ENCODE data around the gene RRP12. TPM values are rescaled to one million over a fixed set of nuclear protein-coding genes. Genes with fewer than 3 reads are reported as not detected.
"Not testable (repeated sequence)": the region's sequence is repeated elsewhere in the genome, so short reads cannot be mapped to it uniquely, and the experiment has no call there.

The RRP12 gene
- total RNA-seq = 20.9 TPM

- peak; percentile 95 for DNase-seq (ENCODE audit: low spot score)
Observed at GRCh38 chr10:97400665-97401454, at the start of gene RRP12. TSS of gene RRP12 (minus strand) at chr10:97401340. CDS start at chr10:97401231, 109 bp downstream.

GRCh38 chr10:97450828-97451227, 49.7 kb upstream of the RRP12 start:
- DNase-seq (ENCODE audit: low spot score) = no peak

- DNase-seq (ENCODE audit: low spot score) = peak; percentile 94
Observed at GRCh38 chr10:97445722-97446639, 44.8 kb upstream of the RRP12 start, which contains the start of the genes EXOSC1 and ZDHHC16. TSS of gene EXOSC1 (minus strand) at chr10:97446006. CDS start at chr10:97445985, 21 bp downstream. TSS of gene ZDHHC16 (plus strand) at chr10:97446175. CDS start at chr10:97451676, 5,501 bp downstream.

GRCh38 chr10:97445357-97445721, 44.2 kb upstream of the RRP12 start:
- no peak for DNase-seq (ENCODE audit: low spot score)

- DNase-seq (ENCODE audit: low spot score) = no peak
Observed at GRCh38 chr10:97444212-97444611, 43.1 kb upstream of the RRP12 start.

- no peak for DNase-seq (ENCODE audit: low spot score)
Observed at GRCh38 chr10:97442277-97442676, 41.1 kb upstream of the RRP12 start.

GRCh38 chr10:97435211-97435610, 34.1 kb upstream of the RRP12 start:
- DNase-seq (ENCODE audit: low spot score) = no peak

GRCh38 chr10:97434557-97434956, 33.4 kb upstream of the RRP12 start:
- no peak for DNase-seq (ENCODE audit: low spot score)

- DNase-seq (ENCODE audit: low spot score) = no peak
Observed at GRCh38 chr10:97434055-97434454, 32.9 kb upstream of the RRP12 start.

GRCh38 chr10:97428572-97428981, 27.4 kb upstream of the RRP12 start:
- DNase-seq (ENCODE audit: low spot score) = no peak

- peak; percentile 67 for DNase-seq (ENCODE audit: low spot score)
Observed at GRCh38 chr10:97427571-97428179, 26.5 kb upstream of the RRP12 start.

- DNase-seq (ENCODE audit: low spot score) = no peak
Observed at GRCh38 chr10:97426776-97427570, 25.8 kb upstream of the RRP12 start.

- peak; percentile 96 for DNase-seq (ENCODE audit: low spot score)
Observed at GRCh38 chr10:97425964-97426775, 25.0 kb upstream of the RRP12 start, which contains the start of gene PGAM1. TSS of gene PGAM1 (plus strand) at chr10:97426191. CDS start at chr10:97426308, 117 bp downstream.

- DNase-seq (ENCODE audit: low spot score) = not testable (repeated sequence)
Observed at GRCh38 chr10:97423757-97424098, 22.6 kb upstream of the RRP12 start.

GRCh38 chr10:97416565-97416964, 15.4 kb upstream of the RRP12 start:
- DNase-seq (ENCODE audit: low spot score) = no peak

GRCh38 chr10:97412891-97413304, 11.8 kb upstream of the RRP12 start:
- no peak for DNase-seq (ENCODE audit: low spot score)

GRCh38 chr10:97411406-97411805, 10.3 kb upstream of the RRP12 start:
- DNase-seq (ENCODE audit: low spot score) = no peak

- DNase-seq (ENCODE audit: low spot score) = no peak
Observed at GRCh38 chr10:97408496-97408992, 7.4 kb upstream of the RRP12 start.

GRCh38 chr10:97407952-97408248, 6.8 kb upstream of the RRP12 start:
- no peak for DNase-seq (ENCODE audit: low spot score)

GRCh38 chr10:97407211-97407951, 6.2 kb upstream of the RRP12 start:
- DNase-seq (ENCODE audit: low spot score) = peak; percentile 56
